ENCODE results near the gene KY.
"Not testable (repeated sequence)": the region's sequence is repeated elsewhere in the genome, so short reads cannot be mapped to it uniquely, and the experiment has no call there.

The KY gene

DNA sequence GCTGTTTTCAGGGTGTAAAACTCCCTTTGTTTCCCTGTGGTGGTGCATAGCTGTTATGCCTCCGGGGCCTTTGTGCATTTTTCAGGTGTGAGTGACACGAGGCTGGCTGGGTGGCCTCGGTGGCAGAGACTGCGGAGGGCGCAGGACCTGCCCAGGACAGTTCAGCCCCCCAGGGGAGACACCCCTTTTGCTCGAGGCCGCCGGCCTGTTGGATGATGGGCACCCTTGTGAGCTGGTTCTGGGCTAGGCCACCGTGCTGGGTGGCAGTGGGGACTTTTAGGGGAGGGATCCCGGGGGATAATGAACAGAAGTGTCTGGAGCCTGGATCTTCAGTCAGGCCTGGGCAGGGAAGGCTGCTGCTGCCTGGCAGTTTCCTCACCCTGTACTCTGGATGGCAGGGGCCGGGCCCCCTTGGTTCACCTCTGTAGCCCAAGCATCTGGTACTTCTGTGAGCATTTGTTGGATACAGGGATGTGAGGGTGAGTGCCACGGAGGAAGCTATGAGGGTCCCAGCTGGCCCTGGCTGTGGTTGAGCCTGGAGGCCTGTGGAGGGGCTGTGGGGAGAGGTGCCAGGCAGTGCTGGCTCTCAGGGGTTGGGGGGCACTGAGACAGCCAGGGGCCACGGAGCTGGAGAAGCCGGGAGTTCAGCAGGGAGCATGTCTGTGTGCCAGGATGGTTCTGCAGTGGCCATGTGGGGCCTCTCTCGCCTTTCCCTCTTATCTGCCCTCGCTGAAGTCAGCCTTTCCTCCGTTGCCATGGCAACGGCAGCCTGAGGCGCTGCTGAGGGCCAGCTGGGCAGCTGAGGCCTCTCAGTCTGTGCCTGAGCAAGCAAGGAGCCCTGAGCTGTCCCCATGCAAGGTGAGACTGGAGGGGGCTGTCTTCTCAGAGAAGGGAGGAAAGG lies 49.0 kb downstream of the KY start:
- DNase-seq (ENCODE audit: low read depth in 2 of 2), result no peak

DNA sequence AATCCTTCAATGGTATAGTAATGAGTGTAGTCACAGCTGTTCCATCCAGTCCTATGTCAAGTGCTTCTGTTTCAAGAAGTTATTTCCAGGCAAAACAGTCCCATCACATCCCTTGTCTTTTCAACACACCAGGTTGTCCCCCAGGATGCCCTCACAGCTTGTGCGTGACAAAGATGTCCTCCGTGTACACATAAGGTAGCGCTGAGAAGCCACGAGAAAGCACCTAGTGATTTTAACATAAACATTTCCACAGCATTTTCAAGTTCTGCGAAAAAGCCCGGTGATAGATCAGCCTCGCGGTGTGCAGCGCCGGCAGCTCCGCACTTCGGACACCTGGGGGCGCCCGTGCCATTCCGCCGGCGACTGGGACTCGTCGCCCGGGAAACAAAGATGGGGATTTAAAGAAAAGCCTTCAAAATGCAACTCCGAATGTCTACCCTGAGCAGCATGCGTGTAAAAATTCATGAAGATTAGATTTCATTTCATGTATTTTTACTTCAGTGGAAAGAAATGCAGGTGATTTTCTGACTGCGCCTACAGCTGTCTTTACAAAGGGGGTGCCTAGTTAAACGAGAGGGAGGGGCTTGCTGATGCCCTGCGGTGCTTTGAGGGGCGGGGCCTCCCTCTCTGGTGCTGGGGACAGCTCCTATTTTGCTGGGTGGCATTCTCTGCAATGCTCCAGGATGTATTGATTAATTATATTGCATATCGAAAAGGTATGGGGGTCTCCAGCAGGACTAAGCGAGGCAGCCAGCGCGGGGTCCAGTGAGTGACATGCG lies 49.9 kb downstream of the KY start:
- peak in 1 of 2 experiments; percentile 31 for DNase-seq (ENCODE audit: low read depth in 2 of 2)

DNA sequence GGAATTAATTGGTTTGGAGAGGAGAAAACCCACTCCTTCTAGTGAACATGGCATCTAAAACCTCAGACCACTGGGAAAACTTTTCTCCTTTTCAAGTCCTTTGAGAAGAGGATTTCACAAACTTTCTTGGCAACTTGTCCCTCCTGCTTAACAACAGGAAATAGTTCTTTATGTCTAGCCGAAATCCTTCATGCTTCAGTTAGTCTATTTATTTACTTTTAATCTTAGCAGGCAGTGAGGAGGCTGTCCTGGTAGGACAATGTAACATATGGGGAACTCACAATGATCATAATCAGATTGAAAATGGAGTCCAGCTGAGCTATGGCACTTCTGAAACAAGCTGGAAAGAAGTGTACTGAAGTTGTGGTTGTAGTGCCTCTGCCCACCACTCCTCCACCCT lies 50.6 kb downstream of the KY start:
- no peak for DNase-seq (ENCODE audit: low read depth in 2 of 2)

DNA sequence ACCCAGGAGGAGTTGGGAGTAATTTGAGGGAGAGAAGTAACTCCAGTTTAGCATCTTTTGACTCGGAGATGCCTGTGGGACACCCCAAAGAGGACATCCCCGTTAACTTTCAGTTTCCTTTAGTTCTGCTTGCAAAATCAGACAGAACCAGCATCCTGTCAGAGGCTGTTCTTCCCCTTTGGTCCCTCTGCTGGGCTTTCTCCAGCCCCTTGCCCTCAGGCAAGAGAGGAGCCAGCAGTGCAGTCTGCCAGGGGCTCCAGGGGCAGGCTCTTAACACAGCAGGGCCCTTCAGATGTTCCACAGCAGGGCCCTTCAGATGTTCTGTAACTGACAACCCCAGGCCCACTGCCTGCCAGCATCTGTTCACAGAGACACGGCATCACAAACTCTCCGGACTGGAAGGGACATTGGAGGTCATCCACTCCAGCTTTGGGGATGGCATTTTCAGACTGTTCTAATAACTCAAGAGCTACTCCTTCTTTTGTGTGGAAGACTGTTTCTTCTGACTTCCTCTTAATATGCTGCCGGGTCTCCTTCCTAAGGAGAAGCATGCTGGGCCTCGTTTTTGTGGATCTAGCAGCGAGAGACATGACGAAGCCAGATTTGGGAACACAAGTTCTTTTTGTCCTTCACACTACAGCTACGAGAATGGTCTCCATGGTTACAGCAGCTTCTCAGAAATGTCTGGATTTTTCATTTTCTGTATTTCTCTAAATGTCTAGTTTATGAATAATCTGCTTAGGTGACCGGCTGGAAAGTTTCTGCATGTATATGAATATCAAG lies 51.9 kb downstream of the KY start:
- no peak for DNase-seq (ENCODE audit: low read depth in 2 of 2)

DNA sequence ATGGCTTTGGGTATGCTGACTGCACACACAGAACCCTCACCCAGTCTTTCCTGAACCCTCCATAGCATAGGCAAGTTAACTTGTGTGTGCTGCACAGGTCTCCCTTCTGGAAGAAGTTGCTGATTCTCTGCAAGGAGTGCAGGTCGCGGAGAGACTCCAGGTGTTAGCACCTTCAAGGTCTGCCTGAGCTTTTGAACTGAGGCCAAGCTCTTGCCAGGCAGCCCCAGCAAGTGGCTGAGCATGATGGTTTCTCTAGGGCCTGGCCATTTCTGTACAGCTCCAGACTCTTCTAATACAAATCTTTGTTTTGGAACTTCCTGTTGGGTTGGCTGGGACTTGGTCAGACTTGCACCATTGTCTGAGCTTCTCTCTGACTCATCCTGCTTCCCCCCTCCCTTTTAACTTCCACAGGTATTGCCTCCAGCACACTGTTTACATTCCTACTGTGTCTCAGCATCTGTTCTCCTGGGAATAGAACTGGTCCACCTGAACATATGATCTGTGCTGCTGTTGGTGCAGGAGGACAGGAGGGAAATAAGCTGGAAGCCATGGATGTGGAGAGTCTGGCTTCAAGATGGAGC lies 53.3 kb downstream of the KY start:
- no peak for DNase-seq (ENCODE audit: low read depth in 2 of 2)

DNA sequence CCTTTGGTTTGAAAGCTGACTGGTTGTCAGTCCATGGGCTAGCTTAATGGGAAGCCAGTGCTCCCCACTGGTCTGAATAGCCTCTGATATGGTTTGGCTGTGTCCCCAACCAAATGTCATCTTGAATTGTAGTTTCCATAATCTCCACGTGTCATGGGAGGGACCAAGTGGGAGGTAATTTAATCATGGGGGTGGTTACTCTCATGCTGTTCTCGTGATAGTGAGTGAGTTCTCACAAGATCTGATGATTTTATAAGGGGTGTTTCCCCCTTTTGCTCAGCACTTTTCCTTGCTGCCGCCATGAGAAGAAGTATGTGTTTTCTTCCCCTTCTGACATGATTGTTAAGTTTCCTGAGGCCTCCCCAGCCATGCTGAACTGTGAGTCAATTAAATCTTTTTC lies 55.8 kb downstream of the KY start:
- DNase-seq (ENCODE audit: low read depth in 2 of 2), result not testable (repeated sequence)

DNA sequence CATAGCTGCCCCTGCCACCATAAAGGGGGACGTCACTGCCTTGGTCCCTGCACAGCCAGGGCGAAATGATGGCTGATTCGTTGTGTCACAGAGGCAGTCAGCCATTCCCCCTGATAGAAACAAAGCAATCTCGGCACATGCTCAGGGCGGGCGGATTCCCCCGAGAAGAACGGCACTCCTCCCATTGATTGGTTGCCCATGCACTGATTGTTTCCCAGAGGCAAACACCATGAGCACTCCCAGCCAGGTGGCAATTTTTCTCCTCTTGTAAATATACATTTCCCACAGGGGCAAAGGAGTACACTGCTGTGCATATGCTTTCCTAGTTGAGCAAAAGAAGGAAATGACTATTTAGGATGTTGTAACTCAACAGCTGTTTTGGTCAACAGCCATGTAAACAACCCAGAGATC lies 56.5 kb downstream of the KY start:
- no peak for DNase-seq (ENCODE audit: low read depth in 2 of 2)

DNA sequence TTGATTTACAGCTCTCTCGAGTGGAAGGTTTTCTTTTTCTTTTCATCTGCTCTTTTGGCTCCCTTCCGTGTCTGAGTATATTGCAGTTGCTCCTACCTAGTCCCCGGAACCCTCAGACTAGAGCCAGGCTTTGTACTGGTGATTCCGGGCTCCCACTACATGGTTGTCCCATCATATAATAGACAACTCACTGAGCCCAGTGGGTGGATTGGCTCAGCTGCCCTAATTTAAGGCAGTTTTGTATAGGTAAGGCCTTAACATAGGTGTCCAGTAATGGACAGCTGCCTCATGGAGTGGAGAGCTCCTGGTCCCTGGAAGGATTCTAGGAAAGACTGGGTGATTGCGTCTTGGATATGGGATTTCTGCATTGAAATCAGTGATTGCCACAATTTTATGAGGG lies 58.0 kb downstream of the KY start:
- no peak for DNase-seq (ENCODE audit: low read depth in 2 of 2)

DNA sequence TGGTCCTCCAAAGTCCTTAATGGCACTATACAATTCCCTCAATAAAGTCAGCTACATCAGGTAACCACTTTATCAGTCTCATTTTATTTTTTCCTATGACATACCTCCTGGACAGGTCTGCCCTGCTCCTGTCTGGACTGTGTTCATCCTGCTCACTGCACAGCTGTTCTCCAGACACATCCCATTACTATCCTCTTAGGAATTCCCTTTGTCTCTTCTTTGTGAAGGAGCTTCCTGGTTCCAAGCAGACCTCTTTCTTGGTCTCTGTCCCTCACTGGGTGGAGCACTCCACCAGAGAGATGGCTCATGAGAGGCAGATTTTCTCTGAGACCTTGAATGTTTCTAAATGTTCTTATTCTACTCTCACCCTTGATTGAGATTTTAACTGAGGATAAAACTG lies 60.1 kb downstream of the KY start:
- DNase-seq (ENCODE audit: low read depth in 2 of 2), result no peak

DNA sequence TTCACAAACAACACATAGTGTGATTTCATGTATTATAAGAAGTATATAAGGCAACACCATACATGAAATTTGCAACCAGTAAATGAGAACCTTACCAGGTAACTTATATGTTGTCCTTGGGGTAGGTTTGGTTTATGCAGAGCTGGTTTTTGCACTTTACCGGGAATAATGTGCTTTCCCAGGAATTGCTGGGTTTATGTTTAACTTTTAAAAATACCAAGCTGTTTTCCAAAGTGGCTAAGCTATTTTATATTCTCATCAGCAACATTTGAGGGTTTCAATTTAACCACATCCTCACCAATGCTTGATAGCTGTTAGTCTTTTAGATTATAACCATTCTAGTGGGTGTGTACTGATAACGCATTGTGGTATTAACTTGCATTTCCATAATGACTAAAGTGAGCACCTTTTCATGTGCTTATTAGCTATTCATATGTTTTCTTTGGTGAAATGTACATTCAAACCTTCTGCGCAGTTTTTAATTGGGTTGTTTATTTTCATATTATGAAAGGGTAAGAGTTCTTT lies 71.6 kb downstream of the KY start:
- DNase-seq (ENCODE audit: low read depth in 2 of 2), result no peak

DNA sequence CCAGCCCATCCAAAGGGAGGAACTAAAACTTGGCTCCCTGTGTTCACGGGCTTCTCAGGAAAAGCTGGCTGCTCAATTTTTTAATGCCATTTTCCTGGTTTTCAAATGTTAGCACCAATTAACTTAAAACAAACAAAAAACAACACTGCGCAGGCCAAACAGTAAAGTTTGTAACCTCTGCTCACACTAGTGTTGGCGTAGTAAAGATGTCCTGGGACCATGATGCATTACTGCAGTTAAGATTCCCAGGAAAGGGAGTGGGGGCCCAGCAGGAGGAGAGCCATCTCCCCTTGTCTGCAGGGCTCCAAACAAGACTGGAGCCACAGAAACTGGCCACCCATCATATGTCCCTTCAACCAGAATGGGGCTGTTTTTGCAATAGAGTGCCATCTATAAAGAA lies 74.0 kb downstream of the KY start:
- no peak for DNase-seq (ENCODE audit: low read depth in 2 of 2)

DNA sequence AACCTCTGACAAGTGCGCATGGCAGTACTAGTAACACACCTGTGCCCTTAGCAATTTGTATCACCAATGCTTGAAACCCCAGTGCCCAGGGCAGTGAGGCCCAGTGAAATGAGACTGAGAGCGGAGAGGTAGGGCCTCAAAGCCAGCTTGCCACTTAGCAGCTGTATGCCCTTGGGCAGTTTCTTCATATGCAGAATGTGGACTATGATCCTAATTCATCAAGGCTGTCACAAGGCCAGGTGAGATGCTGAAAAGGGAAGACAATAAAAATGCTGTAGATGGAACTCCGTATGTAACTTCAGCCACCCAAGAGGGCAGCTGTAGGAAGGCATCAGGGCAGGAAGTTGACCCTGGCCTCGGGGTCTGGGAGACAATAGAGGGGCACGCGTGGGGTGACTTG lies 74.4 kb downstream of the KY start:
- no peak for DNase-seq (ENCODE audit: low read depth in 2 of 2)

DNA sequence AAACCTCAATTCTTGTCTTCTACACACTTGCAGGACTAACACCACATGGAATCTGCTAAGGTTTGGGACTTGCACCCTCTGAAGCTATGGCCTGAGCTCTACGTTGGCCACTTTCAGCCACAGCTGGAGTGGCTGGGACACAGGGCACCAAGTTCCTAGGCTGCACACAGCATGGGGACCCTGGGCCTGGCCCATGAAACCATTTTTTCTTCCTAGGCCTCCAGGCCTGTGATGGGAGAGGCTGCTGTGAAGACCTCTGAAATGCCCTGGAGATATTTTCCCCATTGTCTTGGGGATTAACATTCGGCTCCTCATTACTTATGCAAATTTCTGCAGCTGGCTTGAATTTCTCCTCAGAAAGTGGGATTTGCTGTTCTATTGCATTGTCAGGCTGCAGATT lies 80.9 kb downstream of the KY start:
- DNase-seq (ENCODE audit: low read depth in 2 of 2), result not testable (repeated sequence)

DNA sequence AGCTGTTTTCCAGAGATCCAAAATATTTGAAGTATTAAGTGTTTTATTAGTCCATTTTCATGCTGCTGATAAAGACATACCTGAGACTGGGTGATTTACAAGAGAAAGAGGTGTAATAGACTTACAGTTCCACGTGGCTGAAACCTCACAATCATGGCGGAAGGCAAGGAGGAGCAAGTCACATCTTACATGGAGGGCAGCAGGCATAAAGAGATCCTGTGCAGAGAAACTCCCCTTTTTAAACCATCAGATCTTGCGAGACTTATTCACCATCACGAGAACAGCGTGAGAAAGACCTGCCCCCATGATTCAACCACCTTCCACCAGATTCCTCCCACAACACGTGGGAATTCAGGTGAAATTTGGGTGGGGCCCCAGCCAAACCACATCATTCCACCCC lies 82.0 kb downstream of the KY start:
- DNase-seq (ENCODE audit: low read depth in 2 of 2), result no peak

DNA sequence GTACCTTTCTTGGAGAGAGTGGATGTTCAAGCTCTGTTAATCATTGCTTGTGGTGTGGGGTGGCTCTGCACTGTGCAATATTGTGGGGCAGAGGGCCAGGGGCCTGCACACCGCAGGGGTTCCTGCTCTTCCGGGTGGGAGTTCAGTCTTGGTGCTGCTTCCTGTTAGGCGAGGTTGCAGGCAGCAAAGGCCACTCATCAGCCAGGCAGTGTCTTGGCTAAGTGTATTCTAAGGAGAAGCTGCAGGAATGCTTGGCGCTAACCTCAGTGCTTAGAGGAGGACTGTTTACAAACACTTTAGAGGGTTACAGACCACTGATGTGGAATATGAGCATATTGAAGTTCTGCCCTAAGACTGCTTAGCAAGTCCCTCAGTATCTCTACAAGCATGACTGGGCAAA lies 83.2 kb downstream of the KY start:
- DNase-seq (ENCODE audit: low read depth in 2 of 2), result no peak

DNA sequence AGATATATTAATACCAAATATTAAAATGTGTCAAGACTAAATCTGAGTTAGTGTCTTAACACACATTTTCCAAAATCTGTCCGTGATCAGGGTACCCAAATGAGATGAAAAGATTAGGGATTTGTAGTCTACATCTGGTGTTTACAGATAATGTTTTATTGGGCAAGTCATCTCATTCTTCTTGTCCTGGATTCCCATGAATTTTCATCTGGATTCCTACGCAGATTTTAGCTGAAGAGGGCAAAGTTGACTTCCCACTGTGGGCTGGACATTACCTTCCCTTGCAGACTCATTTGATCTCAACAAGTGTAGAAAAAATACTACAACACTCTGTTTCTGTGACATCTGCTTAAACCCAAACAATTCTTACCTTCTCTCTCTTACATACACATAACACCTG lies 85.8 kb downstream of the KY start:
- no peak for DNase-seq (ENCODE audit: low read depth in 2 of 2)

DNA sequence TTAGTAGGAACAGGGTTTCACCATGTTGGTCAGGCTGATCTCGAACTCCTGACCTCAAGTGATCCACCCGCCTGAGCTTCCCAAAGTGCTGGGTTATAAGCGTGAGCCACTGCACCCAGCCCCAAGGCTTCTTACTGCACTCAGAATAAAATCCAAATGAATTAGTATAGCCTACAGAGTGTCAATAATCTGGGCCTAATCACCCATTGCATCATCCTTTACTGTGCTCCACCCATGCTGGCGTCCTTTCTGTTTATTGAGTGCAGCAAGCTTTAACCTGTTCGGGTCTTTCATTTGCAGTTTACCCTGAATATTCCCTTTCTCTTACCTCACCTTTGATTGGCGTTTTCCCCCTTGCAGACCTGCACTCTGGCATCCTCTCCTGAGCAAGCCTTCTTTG lies 87.2 kb downstream of the KY start:
- no peak for DNase-seq (ENCODE audit: low read depth in 2 of 2)

DNA sequence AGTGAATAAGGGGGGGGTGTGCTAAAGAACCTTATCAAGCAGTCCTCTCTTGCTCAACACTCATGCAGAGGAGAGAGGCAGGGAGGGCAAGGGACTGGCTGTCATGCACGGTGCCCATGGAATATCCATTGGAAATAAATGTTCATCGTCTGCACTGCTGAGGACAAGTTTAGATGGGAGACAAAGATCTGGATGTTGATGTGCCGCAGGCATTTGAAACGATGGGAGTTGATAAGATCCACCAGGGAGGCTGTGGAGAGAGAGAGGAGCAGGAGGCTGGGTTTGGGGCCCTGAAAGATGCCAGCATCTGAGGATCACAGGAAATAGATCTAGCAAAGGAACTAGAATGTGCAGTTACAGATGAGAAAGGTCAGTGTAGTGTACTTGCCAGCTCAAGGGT lies 88.8 kb downstream of the KY start:
- DNase-seq (ENCODE audit: low read depth in 2 of 2), result no peak

DNA sequence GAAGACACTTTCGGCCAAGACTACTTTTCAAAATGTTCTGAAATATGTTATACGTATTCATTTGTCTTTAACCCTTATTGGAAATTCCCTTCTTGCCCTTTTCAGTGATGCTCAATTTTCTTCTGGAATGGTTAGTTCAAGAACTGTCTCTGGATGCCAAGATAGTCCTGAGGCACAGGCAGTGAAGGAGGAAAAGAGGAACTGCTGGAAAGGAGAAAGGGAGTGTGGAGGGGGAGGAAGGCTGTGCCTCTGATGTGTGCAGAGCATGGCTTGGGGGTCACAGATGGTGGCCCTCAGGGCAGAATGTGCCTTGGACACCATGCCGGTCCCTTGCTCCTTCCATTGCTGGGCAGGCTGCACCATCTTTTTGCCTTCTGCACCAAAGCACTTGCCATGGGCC lies 91.2 kb downstream of the KY start:
- no peak for DNase-seq (ENCODE audit: low read depth in 2 of 2)

All from fibroblast of skin of left biceps (primary cell).